Fibroblast of peridontal ligament (primary cell): Measurements from ENCODE around the gene USF2.
"Not testable (repeated sequence)": the region's sequence is repeated elsewhere in the genome, so short reads cannot be mapped to it uniquely, and the experiment has no call there.

Experiments
- DNase-seq: peaks from one replicate; pipeline ENCODE4 v3.0.0-alpha.2; 2010; ENCODE audit errors: extremely low read depth

Gene USF2, protein sequence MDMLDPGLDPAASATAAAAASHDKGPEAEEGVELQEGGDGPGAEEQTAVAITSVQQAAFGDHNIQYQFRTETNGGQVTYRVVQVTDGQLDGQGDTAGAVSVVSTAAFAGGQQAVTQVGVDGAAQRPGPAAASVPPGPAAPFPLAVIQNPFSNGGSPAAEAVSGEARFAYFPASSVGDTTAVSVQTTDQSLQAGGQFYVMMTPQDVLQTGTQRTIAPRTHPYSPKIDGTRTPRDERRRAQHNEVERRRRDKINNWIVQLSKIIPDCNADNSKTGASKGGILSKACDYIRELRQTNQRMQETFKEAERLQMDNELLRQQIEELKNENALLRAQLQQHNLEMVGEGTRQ

DNA sequence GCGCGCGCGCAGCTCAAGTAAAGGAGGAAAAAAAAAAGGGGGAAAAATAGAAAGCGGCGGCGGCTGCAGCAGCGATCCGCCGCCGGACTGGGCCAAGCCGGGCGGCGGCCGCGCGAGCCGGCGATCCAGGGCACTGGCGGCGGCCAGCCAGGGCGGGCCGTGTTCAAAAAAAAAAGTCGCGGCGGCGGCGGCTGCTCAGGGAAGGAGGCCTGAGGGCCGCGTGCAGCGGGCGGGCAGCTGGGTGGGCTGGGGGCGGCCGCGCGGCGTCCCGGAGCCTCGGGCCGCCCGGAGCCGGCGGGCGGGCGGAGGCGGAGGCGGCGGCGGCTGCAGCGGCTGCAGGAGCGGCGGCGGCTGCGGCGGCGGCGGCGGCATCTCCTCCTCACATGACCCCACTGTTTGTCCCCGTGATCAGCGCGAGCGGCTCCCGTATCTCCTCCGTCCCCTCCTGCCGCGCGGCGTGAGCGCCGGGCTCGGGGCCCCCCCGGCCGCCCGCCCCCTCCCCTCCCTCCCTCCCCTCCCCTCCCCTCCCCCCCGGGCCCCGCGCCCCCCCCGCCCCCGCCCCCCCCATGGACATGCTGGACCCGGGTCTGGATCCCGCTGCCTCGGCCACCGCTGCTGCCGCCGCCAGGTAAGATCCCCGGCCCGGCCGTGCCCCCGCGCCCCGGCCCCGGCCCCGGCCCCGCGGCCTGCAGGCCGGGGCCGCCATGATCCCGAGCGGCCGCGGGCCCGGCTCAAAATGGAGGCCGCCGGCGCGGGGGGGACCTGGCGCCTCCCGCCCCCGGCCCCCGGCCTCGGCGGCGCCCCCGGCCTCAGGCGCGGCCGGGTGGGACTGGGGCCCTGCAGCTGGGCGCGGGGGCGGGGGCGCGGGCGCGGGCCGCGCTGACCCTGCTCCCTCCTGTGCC lies at the start of gene USF2:
Gene USF2, plus strand, starts transcription at position 427 of the 902 bp plus-strand sequence. Its CDS starts 140 bp downstream, at position 567.
- peak; percentile 58 for DNase-seq

DNA sequence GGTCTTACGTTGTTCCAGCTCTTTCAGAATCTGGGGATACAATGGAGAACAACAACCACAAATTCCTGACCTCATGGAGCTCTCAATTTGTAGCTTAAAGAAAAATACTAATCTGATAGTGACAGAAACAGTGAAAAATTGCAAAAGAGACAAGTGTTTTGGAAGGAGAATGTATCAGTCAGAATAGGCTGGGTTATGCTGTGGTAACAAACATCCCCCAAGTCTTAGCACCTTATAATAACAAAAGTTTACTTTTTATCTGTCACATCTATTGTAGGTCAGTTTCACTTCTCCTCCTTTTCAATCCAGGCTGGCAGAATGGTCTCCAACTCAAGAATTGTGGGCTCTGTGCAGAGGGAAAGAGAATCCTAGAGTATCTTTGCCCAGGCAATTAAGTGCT lies 49.8 kb upstream of the USF2 start:
- no peak for DNase-seq

DNA sequence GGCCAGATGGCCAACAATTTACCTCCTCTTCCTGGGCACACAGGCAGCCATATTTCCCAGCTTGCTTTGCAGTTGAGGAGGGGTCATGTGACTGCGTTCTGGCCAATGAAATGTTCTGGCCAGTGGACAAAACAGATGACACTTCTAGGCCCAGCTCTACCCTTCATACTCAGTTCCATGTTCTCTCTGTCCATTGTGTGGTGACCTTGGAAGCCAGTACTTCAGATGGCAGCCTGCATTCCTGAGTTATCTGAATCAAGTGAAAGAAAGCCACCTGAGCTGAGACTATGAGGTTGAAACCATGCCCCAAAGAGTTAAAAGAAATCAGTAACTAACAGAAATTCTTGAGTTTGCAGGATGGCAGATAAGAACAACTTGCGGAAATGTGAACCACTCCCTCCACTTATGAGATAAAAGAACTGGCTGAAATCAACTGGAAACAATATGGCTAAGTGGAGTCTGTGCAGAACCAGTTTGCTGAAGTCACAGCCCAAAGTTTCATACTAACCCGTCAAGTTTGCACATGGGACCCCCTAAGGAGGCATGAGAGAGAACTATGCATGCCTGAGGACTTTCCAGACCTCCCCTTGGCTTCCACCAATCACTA lies 48.3 kb upstream of the USF2 start:
- DNase-seq: no peak

DNA sequence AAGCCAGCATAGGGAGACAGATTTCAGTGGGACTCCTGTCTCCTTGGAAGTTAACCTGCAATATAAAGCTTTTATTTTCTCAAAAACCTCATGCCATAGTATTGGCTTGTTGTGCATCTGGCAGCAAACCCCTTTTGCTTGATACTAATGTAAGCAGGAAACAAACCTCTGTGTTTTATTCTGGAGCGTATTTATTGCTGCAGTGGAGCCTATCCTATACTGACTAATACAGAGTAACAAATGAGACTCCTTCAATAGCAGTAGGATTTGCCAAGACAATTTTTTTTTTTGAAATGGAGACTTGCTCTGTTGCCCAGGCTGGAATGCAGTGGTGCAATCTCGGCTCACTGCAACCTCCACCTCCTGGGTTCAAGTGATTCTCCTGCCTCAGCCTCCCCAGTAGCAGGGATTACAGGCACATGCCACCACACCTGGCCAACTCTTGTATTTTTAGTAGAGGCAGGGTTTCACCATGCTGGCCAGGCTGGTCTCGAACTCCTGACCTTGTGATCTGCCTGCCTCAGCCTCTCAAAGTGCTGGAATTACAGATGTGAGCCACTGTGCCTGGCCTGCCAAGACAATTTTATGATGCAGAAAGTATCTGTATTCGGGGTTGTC lies 47.7 kb upstream of the USF2 start:
- not testable (repeated sequence) for DNase-seq

DNA sequence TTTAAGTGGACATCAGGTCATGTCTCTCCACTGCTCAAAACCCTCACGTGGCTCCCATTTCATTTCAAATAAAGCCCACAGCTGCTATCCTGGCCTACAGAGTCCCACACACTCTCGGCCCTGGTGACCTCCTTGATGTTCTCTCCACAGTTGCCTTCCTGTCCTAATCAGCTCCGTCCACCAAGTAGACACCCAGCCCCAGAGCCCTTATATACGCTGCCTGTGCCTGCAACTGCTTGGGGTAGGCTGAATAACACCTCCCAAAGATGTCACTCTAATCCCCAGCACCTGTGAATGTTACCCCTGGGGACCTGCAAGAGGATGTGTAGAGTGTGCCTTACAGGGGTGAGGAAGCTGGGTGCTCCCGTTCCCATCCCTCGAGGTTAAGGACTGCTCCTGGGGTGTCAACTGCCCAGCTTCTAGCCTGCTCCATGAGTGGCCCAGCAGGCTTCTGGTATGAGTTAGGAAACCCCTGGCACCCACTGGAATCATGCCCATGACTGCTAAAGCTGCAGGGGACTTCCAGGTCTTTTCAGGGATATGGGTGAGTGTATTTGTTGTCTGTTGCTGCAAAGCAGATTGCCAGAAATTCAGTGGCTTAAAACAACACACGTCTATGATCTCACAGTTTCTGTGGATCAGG lies 46.3 kb upstream of the USF2 start:
- no peak for DNase-seq

DNA sequence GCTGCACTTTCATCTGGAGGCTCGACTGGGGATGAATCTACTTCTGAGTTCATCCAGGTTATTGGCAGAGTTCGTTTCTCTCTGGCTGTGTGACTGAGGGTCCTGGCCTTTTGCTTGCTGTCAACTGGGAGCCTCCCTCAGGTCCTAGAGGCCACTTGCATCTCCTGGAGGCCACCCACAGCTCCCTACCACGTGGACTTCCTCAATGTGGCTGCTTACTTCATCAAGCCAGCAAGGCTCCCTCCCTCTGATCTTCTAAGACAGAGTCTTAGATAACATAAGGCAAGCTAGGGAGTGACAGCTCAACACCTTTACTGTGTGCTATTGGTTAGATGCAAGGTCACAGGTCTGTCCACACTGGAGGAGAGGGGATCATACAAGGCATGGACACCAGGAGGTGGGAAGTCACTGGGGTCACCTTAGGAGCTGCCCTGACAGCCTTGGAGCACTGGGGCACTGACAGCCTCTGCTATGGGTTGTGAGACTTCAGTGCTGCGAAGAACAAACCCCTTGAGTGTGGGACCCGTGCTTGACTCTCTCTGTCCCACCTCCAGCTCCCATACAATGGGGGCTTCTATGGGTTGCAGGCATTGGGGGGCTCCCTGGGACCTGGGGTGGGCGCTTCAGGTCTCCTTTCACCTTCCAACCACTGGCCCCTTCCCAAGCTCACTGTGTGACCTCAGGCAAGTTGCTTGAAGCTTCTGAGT lies 45.5 kb upstream of the USF2 start:
- DNase-seq: no peak

DNA sequence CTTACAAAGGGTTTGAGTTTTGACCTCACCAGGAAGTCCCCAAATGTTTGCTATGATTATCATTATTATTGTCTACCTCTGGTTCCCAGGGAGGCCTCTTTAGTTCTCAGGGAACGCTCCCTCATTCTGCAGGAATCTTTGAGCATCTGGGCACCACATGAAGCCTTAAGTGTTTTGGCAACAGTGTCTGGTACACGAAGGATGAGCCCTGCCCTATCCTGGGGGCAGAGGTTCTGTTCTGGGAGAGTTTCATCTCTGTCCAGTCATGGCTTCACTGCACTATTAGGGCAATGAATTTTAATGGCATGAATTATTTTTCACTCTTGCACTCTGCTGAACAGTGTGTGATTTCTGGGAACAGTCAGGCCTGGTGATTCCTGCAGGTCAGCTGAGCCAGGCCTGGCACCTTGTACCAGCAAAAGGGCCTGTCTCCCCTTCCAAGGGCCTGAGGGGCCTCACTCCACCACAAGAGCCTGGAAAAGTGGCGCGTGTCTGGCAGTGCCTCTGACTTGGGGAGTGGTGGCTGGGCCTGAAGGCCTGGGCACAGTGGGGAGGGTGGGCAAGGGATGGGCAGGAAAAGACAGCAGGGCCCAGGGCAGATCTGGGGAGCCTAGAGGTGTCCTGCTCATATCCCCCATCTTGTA lies 44.8 kb upstream of the USF2 start:
- no peak for DNase-seq

DNA sequence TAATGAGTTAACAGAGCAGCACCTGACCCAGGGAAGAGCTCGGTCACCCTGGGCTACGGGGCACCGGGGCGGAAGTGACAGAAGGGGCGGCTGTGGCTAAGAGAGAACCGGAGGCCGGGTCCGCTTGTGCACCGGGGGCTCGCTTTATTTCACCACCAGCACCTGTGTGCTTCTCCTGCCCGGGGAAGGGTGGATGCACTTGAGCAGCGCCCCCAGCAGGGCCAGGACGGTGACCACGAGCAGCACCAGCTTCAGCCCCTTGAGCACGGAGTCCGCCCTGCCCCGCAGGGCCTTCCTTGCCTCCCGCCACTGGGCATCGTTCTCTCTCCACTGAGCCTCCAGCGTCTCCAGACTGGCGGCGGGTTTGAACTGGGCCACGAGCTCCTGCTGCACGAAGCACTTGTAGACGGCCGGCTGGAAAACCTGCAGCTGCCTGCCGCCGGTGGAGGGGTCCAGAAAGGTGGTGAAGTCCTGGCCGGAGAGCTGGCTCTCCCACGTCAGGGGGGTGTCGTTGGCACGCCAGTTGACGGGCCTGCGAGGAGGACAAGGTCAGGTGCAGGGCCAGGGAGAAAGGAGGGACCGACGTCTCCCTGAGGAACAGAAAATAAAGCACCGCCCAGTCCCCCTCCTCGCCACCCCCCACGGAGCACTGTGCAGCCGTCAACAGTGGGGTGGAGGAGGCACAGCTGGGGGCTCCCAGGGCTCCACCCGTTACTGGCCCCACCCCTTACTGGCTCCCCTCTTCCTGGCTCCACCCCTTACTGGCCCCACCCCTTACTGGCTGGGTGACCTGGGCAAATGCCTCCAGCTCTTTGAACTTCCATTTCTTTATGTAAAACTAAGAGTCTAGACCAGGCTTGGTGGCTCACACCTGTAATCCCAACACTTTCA lies 43.8 kb upstream of the USF2 start:
- DNase-seq: no peak

DNA sequence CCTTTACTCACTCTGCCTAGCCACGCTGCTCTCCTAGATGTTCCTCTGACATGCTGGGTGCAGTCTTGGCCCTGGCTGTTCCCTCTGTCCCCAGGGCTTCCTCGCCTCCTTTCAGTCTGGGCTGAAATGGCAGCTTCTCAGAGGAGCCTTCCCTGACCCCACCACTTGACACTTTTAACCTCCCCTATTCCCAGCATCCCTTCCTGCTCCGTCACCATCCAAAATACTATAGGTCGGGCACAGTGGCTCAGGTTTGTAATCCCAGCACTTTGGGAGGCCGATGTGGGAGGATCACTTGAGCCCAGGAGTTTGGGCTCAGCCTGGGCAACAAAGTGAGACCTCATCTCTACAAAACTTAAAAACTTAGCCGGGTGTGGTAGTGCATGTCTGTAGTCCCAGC lies 42.8 kb upstream of the USF2 start:
- no peak for DNase-seq

DNA sequence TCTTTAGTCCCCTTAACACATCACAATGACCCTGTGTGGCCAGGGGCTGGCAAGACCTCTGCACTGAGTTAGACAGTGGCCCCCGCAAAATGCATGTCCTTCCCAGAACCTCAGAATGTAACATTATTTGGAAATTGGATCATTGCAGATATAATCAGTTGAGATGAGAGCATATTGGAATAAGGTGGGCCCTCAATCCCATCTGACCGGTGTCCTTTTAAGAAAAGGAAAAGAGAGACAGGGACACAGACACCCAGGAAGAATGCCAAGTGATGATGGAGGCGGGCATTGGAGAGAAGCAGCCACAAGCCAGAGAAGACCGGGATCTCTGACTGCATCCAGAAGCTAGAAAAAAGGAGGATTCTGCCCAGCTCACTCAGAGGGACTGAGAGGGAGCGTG lies 42.0 kb upstream of the USF2 start:
- no peak for DNase-seq

DNA sequence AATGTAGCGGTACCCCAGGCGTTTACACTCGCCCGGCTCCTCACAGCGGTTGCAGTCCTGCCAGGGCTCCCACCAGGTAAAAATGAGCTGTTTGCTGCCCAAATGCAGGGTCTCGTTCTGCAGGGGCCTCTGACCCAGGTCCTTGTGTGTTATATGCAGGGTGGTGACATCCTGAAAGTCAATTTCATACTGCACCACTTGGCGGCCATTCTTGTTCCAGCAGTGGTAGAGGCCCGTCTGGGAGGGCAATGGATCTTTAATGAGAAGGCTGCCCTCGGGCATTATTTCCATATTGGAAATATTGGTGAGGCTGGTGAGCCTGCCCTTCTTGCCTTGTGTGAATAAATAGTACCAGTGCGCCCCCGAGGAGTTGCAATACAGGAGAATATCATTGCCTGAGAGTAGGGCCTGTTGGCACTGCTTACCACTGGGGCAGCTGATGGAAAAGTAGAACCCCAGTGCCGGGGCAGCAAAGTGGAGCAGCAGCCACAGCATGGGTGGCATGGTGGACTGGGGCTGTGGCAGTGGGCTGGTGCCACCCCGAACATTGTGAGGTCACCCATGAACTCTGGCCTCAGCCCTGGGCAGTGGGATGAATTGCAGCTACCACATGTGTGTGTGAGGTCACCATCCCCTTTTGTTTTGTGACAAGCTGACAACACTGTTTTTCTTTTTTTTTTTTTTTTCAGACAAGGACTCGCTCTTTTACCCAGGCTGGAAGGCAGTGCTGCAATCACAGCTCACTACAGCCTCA lies 40.4 kb upstream of the USF2 start, which contains the start of gene FAM187B:
Gene FAM187B, minus strand, starts transcription at position 563 of the 754 bp plus-strand sequence. Its CDS starts 59 bp downstream, at position 504.
- no peak for DNase-seq

DNA sequence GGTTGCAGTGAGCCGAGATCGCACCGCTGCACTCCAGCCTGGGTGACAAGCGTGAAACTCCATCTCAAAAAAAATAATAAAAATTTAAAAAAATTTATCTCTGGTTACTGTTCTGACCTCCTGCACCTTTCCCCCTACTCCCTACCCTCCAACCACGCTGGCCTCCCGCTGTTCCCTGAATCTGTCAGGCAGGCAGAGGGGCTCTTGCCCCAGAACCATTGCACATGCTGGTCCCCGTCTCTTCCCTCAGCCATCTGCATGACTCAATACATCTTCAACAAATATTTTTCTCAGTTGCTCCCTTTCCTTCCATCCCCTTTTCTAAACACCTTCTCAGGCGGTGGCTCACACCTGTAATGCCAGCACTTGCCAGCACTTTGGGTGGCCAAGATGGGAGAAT lies 39.2 kb upstream of the USF2 start:
- no peak for DNase-seq

DNA sequence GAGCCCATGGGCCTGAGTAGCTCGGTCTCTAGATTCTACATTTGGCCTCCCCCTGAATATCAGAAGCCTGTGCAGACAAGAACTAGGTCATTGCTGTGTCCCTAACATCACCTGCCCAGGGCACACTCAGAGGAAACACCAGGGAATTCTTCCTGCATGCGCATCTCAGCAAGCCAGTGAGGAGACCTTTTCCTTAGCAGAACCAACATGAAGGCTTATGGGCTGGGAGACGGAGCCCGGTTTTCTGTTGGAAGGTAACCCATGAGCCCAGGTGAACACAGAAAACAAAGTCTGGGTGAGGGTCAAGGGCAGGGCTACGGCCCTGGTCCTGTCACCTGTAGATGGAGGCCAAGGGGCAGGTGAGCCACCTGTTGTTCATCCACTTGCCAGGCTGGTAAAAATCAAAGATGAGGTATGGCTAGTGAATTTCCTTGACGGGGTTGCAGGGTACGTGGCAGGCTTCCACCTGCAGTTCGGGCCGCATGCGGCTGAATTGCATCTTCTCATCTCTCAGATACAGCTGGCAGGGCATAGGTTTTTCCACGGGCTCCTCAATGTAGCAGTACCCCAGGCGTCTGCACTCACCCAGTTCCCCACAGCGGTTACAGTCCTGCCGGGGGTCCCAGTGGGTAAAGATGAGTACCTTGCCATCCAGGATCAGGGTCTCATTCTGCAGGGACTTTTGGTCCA lies 36.7 kb upstream of the USF2 start:
- no peak for DNase-seq

DNA sequence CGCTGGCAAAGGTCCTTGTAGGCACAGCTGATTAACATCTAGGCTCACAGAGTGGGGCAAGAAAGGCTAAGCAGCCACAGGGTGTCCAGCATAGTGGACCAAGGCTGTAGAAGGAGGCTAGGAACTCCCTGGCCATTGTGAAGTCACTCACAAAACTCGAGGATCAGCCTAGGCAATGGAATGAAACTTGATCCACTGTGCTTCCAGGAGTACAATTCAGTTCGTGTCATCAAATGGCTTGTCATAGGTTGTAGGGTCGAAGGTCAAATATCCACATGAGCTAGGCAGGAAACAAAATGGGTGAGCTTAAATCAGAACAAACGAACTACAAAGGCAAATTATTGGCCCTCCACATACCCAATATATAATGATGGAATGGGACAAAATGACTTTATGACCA lies 35.9 kb upstream of the USF2 start:
- DNase-seq: no peak

DNA sequence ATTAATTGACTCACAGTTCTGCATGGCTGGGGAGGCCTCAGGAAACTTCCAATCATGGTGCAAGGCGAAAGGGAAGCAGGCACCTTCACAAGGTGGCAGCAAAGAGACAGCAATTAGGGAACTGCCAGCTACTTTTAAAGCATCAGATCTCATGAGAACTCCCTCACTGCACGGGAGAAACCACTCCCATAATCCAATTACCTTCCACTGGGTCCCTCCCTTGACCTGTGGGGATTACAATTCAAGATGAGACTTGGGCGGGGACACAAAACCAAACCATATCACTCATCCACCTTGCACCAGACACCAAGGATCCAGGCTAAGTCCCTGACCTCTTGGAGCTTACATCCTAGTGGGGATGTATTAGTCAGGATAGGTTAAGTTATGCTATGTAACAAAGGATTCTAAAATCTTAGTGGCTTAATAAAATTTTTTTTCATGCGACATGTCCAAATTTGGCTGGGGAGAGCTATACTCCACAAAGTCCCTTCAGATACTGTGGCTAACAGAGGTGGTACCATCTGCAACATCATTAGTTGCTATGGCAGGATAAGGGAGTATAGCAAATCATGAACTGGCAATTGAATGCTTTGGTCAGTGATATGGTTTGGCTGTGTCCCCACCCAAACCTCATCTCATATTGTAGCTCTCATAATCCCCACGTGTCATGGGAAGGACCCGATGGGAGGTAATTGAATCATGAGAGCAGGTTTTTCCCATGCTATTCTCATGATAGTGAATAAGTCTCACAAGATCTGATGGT lies 31.9 kb upstream of the USF2 start:
- DNase-seq: no peak

DNA sequence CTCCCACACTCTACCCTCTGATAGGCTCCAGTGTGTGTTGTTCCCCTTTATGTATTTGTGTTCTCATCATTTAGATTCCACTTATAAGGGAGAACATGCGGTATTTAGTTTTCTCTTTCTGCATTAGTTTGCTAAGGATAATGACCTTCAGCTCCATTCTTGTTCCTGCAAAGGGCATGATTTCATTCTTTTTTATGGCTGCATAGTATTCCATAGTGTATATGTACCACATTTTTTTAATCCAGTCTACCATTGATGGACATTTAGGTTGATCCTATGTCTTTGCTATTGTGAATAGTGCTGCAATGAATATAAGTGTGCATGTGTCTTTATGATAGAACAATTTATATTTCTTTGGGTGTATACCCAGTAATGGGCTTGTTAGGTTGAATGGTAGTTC lies 29.2 kb upstream of the USF2 start:
- not testable (repeated sequence) for DNase-seq

DNA sequence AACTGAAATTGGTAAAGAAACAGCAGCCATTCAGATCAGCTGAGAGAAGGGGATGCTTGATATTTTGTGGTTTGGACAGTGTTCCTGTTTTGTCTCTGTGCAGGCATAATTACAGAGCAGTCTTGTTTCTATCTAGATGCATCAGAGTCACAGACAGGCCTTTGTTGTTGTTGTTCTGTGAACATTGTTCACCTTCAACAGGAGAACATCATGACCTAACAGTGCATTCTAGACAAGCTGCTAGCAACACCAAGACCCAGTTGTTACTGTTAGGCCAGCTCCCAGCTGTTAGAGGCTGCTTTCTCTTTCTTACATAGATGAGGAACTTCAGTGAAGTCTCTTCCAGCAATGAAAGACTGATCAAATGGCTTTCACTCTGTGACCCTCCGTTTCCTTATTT lies 28.4 kb upstream of the USF2 start:
- no peak for DNase-seq
